Gastroesophageal sphincter (tissue), 4 donors: ENCODE measurements around the gene RALGAPA1. TPM values are rescaled to one million over a fixed set of nuclear protein-coding genes. Genes with fewer than 3 reads are reported as not detected.
"Not testable (repeated sequence)": the region's sequence is repeated elsewhere in the genome, so short reads cannot be mapped to it uniquely, and the experiment has no call there.

Experiments
- ATAC-seq: fragments of 150-250 bp; one replicate; pipeline ENCODE4 v1.9.1; 2016; ENCODE audit warnings: mild to moderate bottlenecking, moderate library complexity
- H3K27ac ChIP-seq, 4 donors: fragments of 200-600 bp; sonication (generic) in 3 of 4; 1 replicate in 3 of 4; 2 replicates in 1 of 4; pipeline ENCODE4 v1.5.1; 2016 to 2019
- H3K27me3 ChIP-seq: fragments of 200-600 bp; sonication (generic); one replicate; pipeline ENCODE4 v1.5.1; 2019
- H3K36me3 ChIP-seq, 2 donors: fragments of 200-600 bp; sonication (generic); one replicate each; pipeline ENCODE4 v1.5.1; 2019; ENCODE audit warnings: control low read depth in 1 of 2
- H3K4me1 ChIP-seq, 3 donors: fragments of 200-600 bp; sonication (generic); 1 replicate in 2 of 3; 2 replicates in 1 of 3; pipeline ENCODE4 v1.5.1; 2016 to 2019; ENCODE audit warnings: control low read depth in 2 of 3
- H3K4me3 ChIP-seq, 2 donors: fragments of 200-600 bp; sonication (generic); one replicate each; pipeline ENCODE4 v1.5.1; 2019; ENCODE audit warnings: mild to moderate bottlenecking in 1 of 2, moderate library complexity in 1 of 2
- H3K9me3 ChIP-seq, 3 donors: fragments of 200-600 bp; sonication (generic); one replicate each; pipeline ENCODE4 v1.5.1; 2017 to 2019; ENCODE audit warnings: control low read depth in 2 of 3
- CTCF ChIP-seq, 4 experiments: fragments of 200-600 bp in 2 of 4; fragments of 450-650 bp in 2 of 4; sonication (generic) in 1 of 4; IDR thresholded peaks; one replicate each; pipeline ENCODE4 v1.5.1; 2017 to 2019; ENCODE audit warnings: antibody characterized with exemption in 4 of 4, mild to moderate bottlenecking in 2 of 4, moderate library complexity in 2 of 4
- EP300 ChIP-seq: sonication (generic); formaldehyde crosslinking; IDR thresholded peaks from one replicate; pipeline ENCODE4 v1.6.1; 2017; ENCODE audit warnings: antibody characterized with exemption, mild to moderate bottlenecking
- POLR2A ChIP-seq, 2 donors: fragments of 450-650 bp; IDR thresholded peaks; one replicate each; pipeline ENCODE4 v1.6.1; 2017; ENCODE audit warnings: antibody characterized with exemption in 2 of 2, mild to moderate bottlenecking in 2 of 2, moderate library complexity in 1 of 2
- POLR2AphosphoS5 ChIP-seq: sonication (generic); formaldehyde crosslinking; IDR thresholded peaks from one replicate; pipeline ENCODE4 v1.6.1; 2017; ENCODE audit warnings: antibody characterized with exemption
- WGBS, 2 donors: methylation state at CpG; one replicate each; pipeline ENCODE4 v1.1.5; 2018; ENCODE audit warnings: low coverage in 1 of 2; 5-methylcytosine and 5-hydroxymethylcytosine counted together
- total RNA-seq, 4 donors: library from RNA; depleted of rRNA; stranded (reverse); fragments of >200 nt; gene quantifications; one replicate each; pipeline ENCODE4 v1.1.0, GENCODE V29; 2016

The RALGAPA1 gene
- total RNA-seq, 4 donors from 2014 or later = 46.6 to 97.4 (median 69.4) TPM

GRCh38 chr14:35617500-35617899, 191.6 kb downstream of the RALGAPA1 start:
- H3K4me3 ChIP-seq = no peak overlapping the region
- H3K27me3 ChIP-seq = no peaks in the 10 kb centered on the region
- no peaks in the 10 kb centered on the region for H3K9me3 ChIP-seq
- peaks cover 0 to 31% of the 10 kb centered on the region in 2 donors for H3K36me3 ChIP-seq
- H3K4me1 ChIP-seq = no peaks in the 10 kb centered on the region
- no peak overlapping the region for H3K27ac ChIP-seq
- TF ChIP-seq EP300 = no peak
- TF ChIP-seq POLR2AphosphoS5 = no peak
- no peak for TF ChIP-seq POLR2A (IDR thresholded peaks at IDR 0.05)
- TF ChIP-seq CTCF (IDR thresholded peaks at IDR 0.05) = no peak
- no peak for ATAC-seq
- WGBS, 2 donors = no CpG with 5 or more reads among the region's 3 CpGs

GRCh38 chr14:35607380-35607779, 201.7 kb downstream of the RALGAPA1 start:
- no peak for ATAC-seq
- H3K9me3 ChIP-seq = no peaks in the 10 kb centered on the region
- H3K27ac ChIP-seq = no peak overlapping the region
- H3K4me1 ChIP-seq = peaks cover 0 to 9% (median 0%) of the 10 kb centered on the region in 3 donors
- no peak overlapping the region for H3K4me3 ChIP-seq
- no peaks in the 10 kb centered on the region for H3K27me3 ChIP-seq
- TF ChIP-seq POLR2A (IDR thresholded peaks at IDR 0.05) = no peak
- no peak for TF ChIP-seq POLR2AphosphoS5
- no peak for TF ChIP-seq CTCF (IDR thresholded peaks at IDR 0.05)
- no peak for TF ChIP-seq EP300
- H3K36me3 ChIP-seq = peaks cover 0 to 68% of the 10 kb centered on the region in 2 donors
- WGBS, 2 donors = 68 to 71% methylated on average over 3 of the region's 3 CpGs

GRCh38 chr14:35600253-35600652, 208.8 kb downstream of the RALGAPA1 start:
- no peaks in the 10 kb centered on the region for H3K9me3 ChIP-seq
- no peak for TF ChIP-seq POLR2AphosphoS5
- TF ChIP-seq POLR2A (IDR thresholded peaks at IDR 0.05) = no peak
- TF ChIP-seq EP300 = no peak
- TF ChIP-seq CTCF (IDR thresholded peaks at IDR 0.05) = no peak
- no peak for ATAC-seq
- H3K4me3 ChIP-seq = no peak overlapping the region
- no peak overlapping the region for H3K27ac ChIP-seq
- WGBS, 2 donors = 100% methylated on average over 1 of the region's 1 CpG; no CpG with 5 or more reads in 1 of the 2 donors
- peaks cover 0 to 76% of the 10 kb centered on the region in 2 donors for H3K36me3 ChIP-seq
- H3K4me1 ChIP-seq = no peaks in the 10 kb centered on the region
- H3K27me3 ChIP-seq = no peaks in the 10 kb centered on the region

GRCh38 chr14:35594616-35595015, 214.5 kb downstream of the RALGAPA1 start:
- TF ChIP-seq CTCF (IDR thresholded peaks at IDR 0.05) (no peak), EP300 (no peak), POLR2A (IDR thresholded peaks at IDR 0.05) (no peak), POLR2AphosphoS5 (no peak)
- Histone ChIP-seq H3K27me3 (no peaks in the 10 kb centered on the region), H3K4me1 (no peaks in the 10 kb centered on the region), H3K4me3 (no peak overlapping the region), H3K27ac (no peak overlapping the region), H3K9me3 (no peaks in the 10 kb centered on the region), H3K36me3 (peaks cover 0 to 68% of the 10 kb centered on the region in 2 donors)
- no peak for ATAC-seq
- WGBS, 2 donors = 83 to 94% methylated on average over 2 of the region's 2 CpGs

GRCh38 chr14:35587373-35587772, 221.7 kb downstream of the RALGAPA1 start:
- H3K4me3 ChIP-seq, H3K27ac ChIP-seq, H3K4me1 ChIP-seq, ATAC-seq, H3K9me3 ChIP-seq, H3K27me3 ChIP-seq: not testable (repeated sequence)
- 94 to 100% methylated on average over 2 of the region's 3 CpGs for WGBS, 2 donors
- peaks cover 0 to 65% of the 10 kb centered on the region in 2 donors for H3K36me3 ChIP-seq

- no peak for TF ChIP-seq POLR2A (IDR thresholded peaks at IDR 0.05)
- no peak for TF ChIP-seq CTCF (IDR thresholded peaks at IDR 0.05)
- no peak for TF ChIP-seq POLR2AphosphoS5
- TF ChIP-seq EP300 = no peak
- no peak overlapping the region for H3K4me3 ChIP-seq
- H3K36me3 ChIP-seq = peaks cover 0 to 24% of the 10 kb centered on the region in 2 donors
- no peak overlapping the region for H3K27ac ChIP-seq
- no peaks in the 10 kb centered on the region for H3K27me3 ChIP-seq
- no peaks in the 10 kb centered on the region for H3K9me3 ChIP-seq
- no peak for ATAC-seq
- H3K4me1 ChIP-seq = no peaks in the 10 kb centered on the region
These were observed 230.5 kb downstream of the RALGAPA1 start for GRCh38 chr14:35578639-35579038.
